Measurements from ENCODE around the gene LRRC2. TPM values are rescaled to one million over a fixed set of nuclear protein-coding genes. Genes with fewer than 3 reads are reported as not detected.

Gene LRRC2
- total RNA-seq, 3 donors from 2014 or later = 1.5 to 13.8 (median 2.0) TPM

DNA sequence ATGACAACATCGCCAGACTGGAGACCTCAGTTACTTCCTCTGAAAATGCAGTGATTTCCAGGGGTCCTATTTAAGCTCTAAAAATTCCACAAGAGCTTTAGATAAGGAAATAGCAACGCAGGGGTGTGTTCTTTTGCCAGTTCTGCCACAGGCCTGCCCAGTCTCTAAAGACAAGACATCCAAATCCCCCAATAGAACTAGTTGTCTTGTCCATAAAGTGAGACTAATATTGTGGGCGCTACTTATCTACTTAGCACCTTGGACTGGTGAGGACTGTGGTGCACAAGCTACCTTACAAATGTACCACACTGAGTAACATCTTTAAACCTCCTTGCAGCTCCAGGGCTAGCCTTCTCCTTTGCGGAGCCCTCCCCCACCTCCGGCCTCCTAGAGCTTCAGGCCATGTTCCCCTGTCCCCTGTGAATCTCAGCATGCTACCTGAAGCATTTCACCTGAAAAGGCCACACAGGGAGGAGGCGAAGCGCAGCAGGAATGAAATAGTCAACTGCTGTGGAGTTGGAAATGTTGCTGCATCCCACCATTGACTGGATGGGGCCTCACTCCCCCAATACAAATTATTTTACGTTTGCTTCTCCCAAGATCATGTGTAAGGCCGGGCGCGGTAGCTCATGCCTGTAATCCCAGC lies 9.6 kb upstream of the LRRC2 start:
- H3K27me3 ChIP-seq = no peaks in the 10 kb centered on the region
- DNase-seq (ENCODE audit: low spot score in 2 of 2) = no peak
- TF ChIP-seq POLR2AphosphoS5 (IDR thresholded peaks at IDR 0.05) (no peak), POLR2A (IDR thresholded peaks at IDR 0.05) (no peak), CTCF (IDR thresholded peaks at IDR 0.05) (no peak)
- H3K27ac ChIP-seq = no peak overlapping the region
- intact Hi-C loops (cut with DNase I; ENCODE audit: low total_unique reads) = no loop called here
- no peak overlapping the region for H3K4me3 ChIP-seq
- no peaks in the 10 kb centered on the region for H3K4me1 ChIP-seq
- H3K36me3 ChIP-seq = no peaks in the 10 kb centered on the region
- no peaks in the 10 kb centered on the region for H3K9me3 ChIP-seq

DNA sequence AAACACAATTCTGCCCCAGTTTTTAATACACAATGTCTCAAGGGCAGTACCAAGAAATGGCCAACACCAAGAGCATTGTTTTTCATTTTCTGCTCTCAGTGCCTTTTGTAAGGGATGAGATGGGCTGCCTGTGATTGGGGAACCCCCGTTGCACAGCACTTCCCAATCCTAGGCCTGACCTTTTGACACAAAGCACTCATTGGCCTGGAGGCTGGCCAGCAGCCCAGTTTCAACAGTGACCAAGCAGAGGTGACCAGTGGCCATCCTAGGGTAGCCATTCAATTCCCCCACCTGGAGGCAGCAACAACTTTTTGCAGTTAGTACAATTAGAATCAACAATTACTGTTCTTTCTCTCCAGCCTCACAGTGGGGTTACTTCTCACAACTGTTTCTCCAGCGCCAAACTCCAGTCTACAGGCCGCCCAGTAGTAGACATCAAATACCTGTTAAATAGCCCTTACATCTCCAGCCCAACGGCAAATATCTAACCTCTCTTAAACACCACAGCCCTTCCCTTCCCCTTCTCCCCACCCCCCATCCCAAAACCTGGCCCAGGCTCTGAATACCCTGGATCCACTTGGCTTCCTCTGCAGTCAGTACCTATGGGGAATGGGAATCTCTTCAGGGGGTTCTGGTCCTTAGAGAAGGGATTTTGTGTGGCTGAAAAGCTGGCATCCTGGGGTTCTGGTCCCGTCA lies 8.9 kb upstream of the LRRC2 start:
- no peak for DNase-seq (ENCODE audit: low spot score in 2 of 2)

DNA sequence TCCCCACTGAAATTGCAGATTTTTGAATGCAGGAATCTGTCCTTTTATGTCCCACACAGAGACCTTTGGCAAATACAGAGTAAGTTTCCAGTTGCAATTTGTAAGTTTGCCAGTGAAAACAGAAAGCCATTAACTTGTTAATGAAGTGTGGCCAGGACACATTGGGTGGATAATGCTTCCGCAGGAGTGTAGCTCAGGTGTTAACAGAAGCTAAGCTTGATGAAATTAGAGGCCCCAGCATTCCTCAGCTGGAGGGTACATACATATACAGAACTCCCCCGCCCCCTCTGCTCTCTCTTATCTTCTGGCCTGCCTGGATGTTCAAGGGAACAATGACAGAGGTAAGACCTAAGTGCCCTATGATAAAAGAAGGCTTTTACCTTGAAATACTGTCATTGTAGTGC lies 8.1 kb upstream of the LRRC2 start:
- no peak for TF ChIP-seq POLR2A (IDR thresholded peaks at IDR 0.05)
- TF ChIP-seq CTCF (IDR thresholded peaks at IDR 0.05) = no peak
- TF ChIP-seq POLR2AphosphoS5 (IDR thresholded peaks at IDR 0.05) = no peak
- no peaks in the 10 kb centered on the region for H3K9me3 ChIP-seq
- no peak overlapping the region for H3K4me3 ChIP-seq
- intact Hi-C loops (cut with DNase I; ENCODE audit: low total_unique reads) = loop anchor here (5.0 kb wide), 1 partner anchor 613 kb away; no protein-coding TSS in a partner anchor
- no peak for DNase-seq (ENCODE audit: low spot score in 2 of 2)
- no peaks in the 10 kb centered on the region for H3K36me3 ChIP-seq
- no peaks in the 10 kb centered on the region for H3K4me1 ChIP-seq
- no peaks in the 10 kb centered on the region for H3K27me3 ChIP-seq
- no peak overlapping the region for H3K27ac ChIP-seq

More for the DNA sequence above, 8.9 kb upstream of the LRRC2 start:
- Histone ChIP-seq H3K4me1 (no peaks in the 10 kb centered on the region), H3K36me3 (no peaks in the 10 kb centered on the region), H3K4me3 (no peak overlapping the region), H3K9me3 (no peaks in the 10 kb centered on the region), H3K27me3 (no peaks in the 10 kb centered on the region), H3K27ac (no peak overlapping the region)
- TF ChIP-seq POLR2AphosphoS5 (IDR thresholded peaks at IDR 0.05) = no peak
- no peak for TF ChIP-seq CTCF (IDR thresholded peaks at IDR 0.05)
- no peak for TF ChIP-seq POLR2A (IDR thresholded peaks at IDR 0.05)
- intact Hi-C loops (cut with DNase I; ENCODE audit: low total_unique reads) = loop anchor here (5.0 kb wide), 1 partner anchor 612 kb away; no protein-coding TSS in a partner anchor

GRCh38 chr3:46573701-46574100 lies 7.6 kb upstream of the LRRC2 start:
- Histone ChIP-seq H3K4me1 (no peaks in the 10 kb centered on the region), H3K27me3 (no peaks in the 10 kb centered on the region), H3K36me3 (no peaks in the 10 kb centered on the region), H3K4me3 (no peak overlapping the region), H3K9me3 (no peaks in the 10 kb centered on the region), H3K27ac (no peak overlapping the region)
- no peak for DNase-seq (ENCODE audit: low spot score in 2 of 2)
- intact Hi-C loops (cut with DNase I; ENCODE audit: low total_unique reads) = loop anchor here (5.0 kb wide), 1 partner anchor 614 kb away; no protein-coding TSS in a partner anchor
- no peak for TF ChIP-seq POLR2A (IDR thresholded peaks at IDR 0.05)
- no peak for TF ChIP-seq POLR2AphosphoS5 (IDR thresholded peaks at IDR 0.05)
- TF ChIP-seq CTCF (IDR thresholded peaks at IDR 0.05) = no peak

DNA sequence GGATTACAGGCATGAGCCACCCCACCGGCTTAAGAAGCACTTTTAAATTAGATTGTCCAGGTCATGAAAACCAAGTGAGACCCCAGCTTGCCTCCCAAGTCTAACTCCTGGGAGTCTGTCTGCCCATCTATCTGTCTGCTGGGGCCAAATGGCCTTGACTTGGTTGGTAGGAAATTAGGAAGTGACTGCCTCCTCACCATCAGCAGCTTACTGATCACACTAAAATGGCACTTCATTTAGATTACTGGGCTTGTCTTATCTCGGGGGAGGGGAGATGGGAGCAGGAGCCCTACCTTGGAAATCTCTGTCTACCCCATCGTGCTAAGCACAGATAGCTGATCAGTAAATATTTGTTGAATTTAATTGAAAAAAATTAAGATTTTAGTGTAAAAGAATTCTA lies 5.6 kb upstream of the LRRC2 start:
- DNase-seq (ENCODE audit: low spot score in 2 of 2) = no peak
- Histone ChIP-seq H3K9me3 (no peaks in the 10 kb centered on the region), H3K36me3 (no peaks in the 10 kb centered on the region), H3K4me1 (no peaks in the 10 kb centered on the region), H3K27me3 (no peaks in the 10 kb centered on the region), H3K27ac (no peak overlapping the region), H3K4me3 (no peak overlapping the region)
- intact Hi-C loops (cut with DNase I; ENCODE audit: low total_unique reads) = loop anchor here (5.0 kb wide), 1 partner anchor 616 kb away; no protein-coding TSS in a partner anchor
- TF ChIP-seq CTCF (IDR thresholded peaks at IDR 0.05) (no peak), POLR2A (IDR thresholded peaks at IDR 0.05) (no peak), POLR2AphosphoS5 (IDR thresholded peaks at IDR 0.05) (no peak)

Measured in breast epithelium (tissue), 4 donors.